Adrenal gland (tissue), 19 donors: Measurements from ENCODE around the gene TMEM52. TPM values are rescaled to one million over a fixed set of nuclear protein-coding genes. Genes with fewer than 3 reads are reported as not detected.

Source experiments
- DNase-seq, 7 donors: peaks; one replicate each; pipeline ENCODE4 v3.0.0-alpha.2; 2019 to 2020
- H3K27ac ChIP-seq, 5 donors: fragments of 200-600 bp; sonication (generic) in 4 of 5; 1 replicate in 3 of 5; 2 replicates in 2 of 5; pipeline versions ENCODE4 v1.5.1 to v1.8.0; 2016 to 2020; ENCODE audit warnings: mild to moderate bottlenecking in 1 of 5
- H3K27me3 ChIP-seq: fragments of 200-600 bp; 2 replicates; pipeline ENCODE4 v1.8.0; 2021
- H3K36me3 ChIP-seq, 2 donors: fragments of 200-600 bp; replicated peaks in 1 of 2; 1 replicate in 1 of 2; 2 replicates in 1 of 2; pipeline versions ENCODE4 v1.5.1 to v1.8.0; 2018 to 2022
- H3K4me1 ChIP-seq, 2 donors: fragments of 200-600 bp; replicated peaks in 1 of 2; 1 replicate in 1 of 2; 2 replicates in 1 of 2; pipeline versions ENCODE4 v1.5.1 to v1.8.0; 2018 to 2021
- H3K4me3 ChIP-seq, 4 donors: fragments of 200-600 bp; sonication (generic) in 3 of 4; one replicate each; pipeline ENCODE4 v1.5.1; 2016 to 2018
- H3K9me3 ChIP-seq, 3 donors: fragments of 200-600 bp; sonication (generic) in 1 of 3; replicated peaks in 1 of 3; 1 replicate in 2 of 3; 2 replicates in 1 of 3; pipeline versions ENCODE4 v1.5.1 to v1.8.0; 2016 to 2021
- POLR2A ChIP-seq, 2 donors: fragments of 450-650 bp; IDR thresholded peaks; one replicate each; pipeline ENCODE4 v1.6.1; 2017; ENCODE audit warnings: antibody characterized with exemption in 2 of 2, mild to moderate bottlenecking in 2 of 2, moderate library complexity in 1 of 2
- WGBS, 4 donors: extraction: QIAGEN DNeasy Blood & Tissue Kit in 2 of 4; methylation state at CpG; one replicate each; pipeline versions ENCODE4 v1.1.5 to v1.1.7; 2013 to 2017; 5-methylcytosine and 5-hydroxymethylcytosine counted together
- intact Hi-C, 2 donors: fragments of 100-400 bp; cut with DNase I; formaldehyde crosslinking; loops; one replicate each; pipeline versions ENCODE4 v1.14.1 to v1.15.0; 2022 to 2023
- long read RNA-seq, 10 donors: library from polyadenylated mRNA in 3 of 10; unstranded in 2 of 10; stranded (forward) in 1 of 10; transcript quantifications; one replicate each; pipeline ENCODE4 v2.0.0 and lab custom pipeline, GENCODE V29; 2021 to 2026
- polyA plus RNA-seq, 3 donors: library from polyadenylated mRNA; stranded (reverse); fragments of 200-250 nt in 2 of 3; fragments of 350-450 nt in 1 of 3; fragmentation: Illumina TruSeq in 1 of 3; extraction: RNeasy Lipid Tissue Mini Kit (QIAGEN cat#74804) in 1 of 3; gene quantifications; one replicate each; pipeline ENCODE4 v1.2.3, GENCODE V29; 2013 to 2014
- total RNA-seq, 9 donors: library from RNA; depleted of rRNA in 4 of 9; stranded (reverse); fragments of >200 nt in 4 of 9; fragments of 120-200 nt in 1 of 9; fragmentation: NEBNext Ultra II Directional in 1 of 9; extraction: Animal tissue kit (Norgen Biotek cat#: 25700) in 1 of 9; gene quantifications; one replicate each; pipeline versions ENCODE4 v1.1.0 to v1.2.4, GENCODE V29; 2013 to 2023
- TF ChIP-seq, protein P1 (sequence below), 6 experiments: fragments of 450-650 bp in 4 of 6; fragments of 200-600 bp in 2 of 6; sonication (generic) in 1 of 6; IDR thresholded peaks; 1 replicate in 5 of 6; 2 replicates in 1 of 6; pipeline versions ENCODE4 v1.5.1 to v1.8.0; 2016 to 2021; ENCODE audit warnings: antibody characterized with exemption in 6 of 6, mild to moderate bottlenecking in 2 of 6, moderate library complexity in 1 of 6
- donor health status: healthy with polysubstance abuse.
- donor health status: Bipolar disorder and iron deficiency.
- donor health status: DM: yes; HTN: yes; CAD: no.
- donor health status: DM: no; HTN: no; CAD: no.
- donor health status: DM: no; HTN: no; CAD: no.
- donor health status: DM: yes; HTN: yes; CAD: no.

Gene TMEM52
- 10 to 100 TPM in 8 of 9 donors, 1 to 10 TPM in 1; 7.0 to 95.4 (median 58.8) TPM for total RNA-seq
- 10 to 100 TPM; 20.9 to 94.0 (median 64.7) TPM for polyA plus RNA-seq
- long read RNA-seq, donor 1, partial matches to known transcripts: 0 of 4 reads
- long read RNA-seq, donor 1, other reads (novel, unspliced or antisense): 0 of 4 reads
- long read RNA-seq, donor 2, partial matches to known transcripts: 0 of 4 reads
- long read RNA-seq, donor 2, other reads (novel, unspliced or antisense): 0 of 4 reads
- long read RNA-seq, donor 3: 0 reads
- long read RNA-seq, donor 4, transcript TMEM52-201 (5 exons, 929 nt): major isoform, 10 of 23 reads
- long read RNA-seq, donor 4, partial matches to known transcripts: 4 of 23 reads
- long read RNA-seq, donor 4, other reads (novel, unspliced or antisense): 3 of 23 reads
- long read RNA-seq, donor 5, transcript TMEM52-206 (4 exons, 878 nt): minor isoform, 11 of 75 reads
- long read RNA-seq, donor 5, transcript TMEM52-205 (4 exons, 690 nt): minor isoform, 8 of 75 reads
- long read RNA-seq, donor 5, transcript TMEM52-201 (5 exons, 929 nt): major isoform, 24 of 75 reads
- long read RNA-seq, donor 5, partial matches to known transcripts: 19 of 75 reads
- long read RNA-seq, donor 5, other reads (novel, unspliced or antisense): 11 of 75 reads
- long read RNA-seq, donor 6, transcript TMEM52-201 (5 exons, 929 nt): major isoform, 6 of 18 reads
- long read RNA-seq, donor 6, partial matches to known transcripts: 7 of 18 reads
- long read RNA-seq, donor 6, other reads (novel, unspliced or antisense): 4 of 18 reads
- long read RNA-seq, donor 7: 0 reads
- long read RNA-seq, donor 8, partial matches to known transcripts: 0 of 2 reads
- long read RNA-seq, donor 8, other reads (novel, unspliced or antisense): 0 of 2 reads
- long read RNA-seq, donor 9, partial matches to known transcripts: 0 of 8 reads
- long read RNA-seq, donor 9, other reads (novel, unspliced or antisense): 0 of 8 reads
- long read RNA-seq, donor 10, partial matches to known transcripts: 0 of 1 reads
- long read RNA-seq, donor 10, other reads (novel, unspliced or antisense): 0 of 1 reads

- Histone ChIP-seq H3K36me3 (no peaks in the 10 kb centered on the region), H3K4me3 (peak within 1 kb of the TSS in 3 of 4 donors; percentile 35 to 63 (median 44)), H3K27me3 (no peaks in the 10 kb centered on the region), H3K27ac (peak within 1 kb of the TSS; percentile 65 to 89 (median 78)), H3K9me3 (no peaks in the 10 kb centered on the region), H3K4me1 (peaks cover 13 to 14% of the 10 kb centered on the region in 2 donors)
- intact Hi-C loops: no loop called here
- TF ChIP-seq, protein P1, sequence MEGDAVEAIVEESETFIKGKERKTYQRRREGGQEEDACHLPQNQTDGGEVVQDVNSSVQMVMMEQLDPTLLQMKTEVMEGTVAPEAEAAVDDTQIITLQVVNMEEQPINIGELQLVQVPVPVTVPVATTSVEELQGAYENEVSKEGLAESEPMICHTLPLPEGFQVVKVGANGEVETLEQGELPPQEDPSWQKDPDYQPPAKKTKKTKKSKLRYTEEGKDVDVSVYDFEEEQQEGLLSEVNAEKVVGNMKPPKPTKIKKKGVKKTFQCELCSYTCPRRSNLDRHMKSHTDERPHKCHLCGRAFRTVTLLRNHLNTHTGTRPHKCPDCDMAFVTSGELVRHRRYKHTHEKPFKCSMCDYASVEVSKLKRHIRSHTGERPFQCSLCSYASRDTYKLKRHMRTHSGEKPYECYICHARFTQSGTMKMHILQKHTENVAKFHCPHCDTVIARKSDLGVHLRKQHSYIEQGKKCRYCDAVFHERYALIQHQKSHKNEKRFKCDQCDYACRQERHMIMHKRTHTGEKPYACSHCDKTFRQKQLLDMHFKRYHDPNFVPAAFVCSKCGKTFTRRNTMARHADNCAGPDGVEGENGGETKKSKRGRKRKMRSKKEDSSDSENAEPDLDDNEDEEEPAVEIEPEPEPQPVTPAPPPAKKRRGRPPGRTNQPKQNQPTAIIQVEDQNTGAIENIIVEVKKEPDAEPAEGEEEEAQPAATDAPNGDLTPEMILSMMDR (IDR thresholded peaks at IDR 0.05): peak in 1 of 6 experiments; percentile 4
- TF ChIP-seq POLR2A (IDR thresholded peaks at IDR 0.05): peak; percentile 56 to 92
- no peak for DNase-seq
- 1 to 4% (median 1%) methylated on average over 4 to 44 of the region's 44 CpGs; no CpG with 5 or more reads in 1 of the 4 donors for WGBS, 4 donors
Measured at GRCh38 chr1:1918901-1919303, at the start of gene TMEM52. Gene TMEM52 (minus strand): TSS chr1:1919279. CDS start chr1:1919265, 14 bp downstream.

DNA sequence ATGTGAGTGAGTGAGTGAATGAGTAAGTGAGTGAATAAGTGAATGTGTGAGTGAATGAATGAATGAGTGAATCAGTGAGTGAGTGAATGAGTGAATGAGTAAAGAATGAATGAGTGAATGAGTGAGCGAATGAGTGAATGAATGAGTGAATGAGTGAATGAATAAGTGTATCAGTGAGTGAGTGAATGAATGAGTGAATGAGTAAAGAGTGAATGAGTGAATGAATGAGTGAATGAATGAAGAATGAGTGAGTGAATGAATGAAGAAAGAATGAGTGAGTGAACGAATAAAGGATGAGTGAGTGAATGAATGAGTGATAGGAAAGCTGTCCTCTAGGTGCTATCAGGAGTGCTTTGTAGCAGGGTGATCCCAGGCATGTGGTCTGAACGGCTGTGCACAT is 48.8 kb upstream of the TMEM52 start:
- H3K4me1 ChIP-seq: no peaks in the 10 kb centered on the region
- no peaks in the 10 kb centered on the region for H3K27me3 ChIP-seq
- no peak overlapping the region for H3K4me3 ChIP-seq
- 80 to 91% (median 82%) methylated on average over 3 of the region's 3 CpGs for WGBS, 4 donors
- no peak for DNase-seq
- H3K9me3 ChIP-seq: no peaks in the 10 kb centered on the region
- H3K27ac ChIP-seq: no peak overlapping the region
- intact Hi-C loops: no loop called here
- no peaks in the 10 kb centered on the region for H3K36me3 ChIP-seq
- TF ChIP-seq, protein P1 (IDR thresholded peaks at IDR 0.05): no peak
- TF ChIP-seq POLR2A (IDR thresholded peaks at IDR 0.05): no peak

- TF ChIP-seq POLR2A (IDR thresholded peaks at IDR 0.05): no peak
- TF ChIP-seq, protein P1 (IDR thresholded peaks at IDR 0.05): no peak
- H3K9me3 ChIP-seq: no peaks in the 10 kb centered on the region
- H3K27me3 ChIP-seq: no peaks in the 10 kb centered on the region
Measured at GRCh38 chr1:1967151-1967550, 48.1 kb upstream of the TMEM52 start.

More at GRCh38 chr1:1967151-1967550, 48.1 kb upstream of the TMEM52 start:
- no peaks in the 10 kb centered on the region for H3K36me3 ChIP-seq
- H3K27ac ChIP-seq: no peak overlapping the region
- intact Hi-C loops: no loop called here
- no peak overlapping the region for H3K4me3 ChIP-seq
- no peak for DNase-seq
- 67 to 82% (median 73%) methylated on average over 12 to 16 of the region's 16 CpGs for WGBS, 4 donors
- H3K4me1 ChIP-seq: no peaks in the 10 kb centered on the region
